Measurements from ENCODE around the gene SNAPC1. TPM values are rescaled to one million over a fixed set of nuclear protein-coding genes. Genes with fewer than 3 reads are reported as not detected.
"Not testable (repeated sequence)": the region's sequence is repeated elsewhere in the genome, so short reads cannot be mapped to it uniquely, and the experiment has no call there.

SNAPC1 gene
- total RNA-seq, 1 donor from 2014 or later = 6.6 TPM

- peaks cover 11 to 88% of the 10 kb centered on the region in 2 donors for H3K36me3 ChIP-seq
- no peak for DNase-seq (ENCODE audit: extremely low spot score in 2 of 2)
Measured at GRCh38 chr14:61737915-61738314, 24.3 kb upstream of the SNAPC1 start.

GRCh38 chr14:61739133-61739532, 23.1 kb upstream of the SNAPC1 start:
- H3K27me3 ChIP-seq = no peaks in the 10 kb centered on the region
- no peak for DNase-seq (ENCODE audit: extremely low spot score in 2 of 2)
- H3K36me3 ChIP-seq = peaks cover 8 to 79% of the 10 kb centered on the region in 2 donors
- intact Hi-C loops (cut with DNase I) = no loop called here
- H3K4me3 ChIP-seq = no peak overlapping the region
- no peaks in the 10 kb centered on the region for H3K4me1 ChIP-seq
- no peak overlapping the region for H3K27ac ChIP-seq
- no peaks in the 10 kb centered on the region for H3K9me3 ChIP-seq
- TF ChIP-seq CTCF (IDR thresholded peaks at IDR 0.05) = no peak
- TF ChIP-seq POLR2A (IDR thresholded peaks at IDR 0.05) = no peak

More at GRCh38 chr14:61737915-61738314, 24.3 kb upstream of the SNAPC1 start:
- TF ChIP-seq POLR2A (IDR thresholded peaks at IDR 0.05) (no peak), CTCF (IDR thresholded peaks at IDR 0.05) (no peak), POLR2AphosphoS5 (IDR thresholded peaks at IDR 0.05; ENCODE audit: insufficient read depth in 1 of 2, low read depth in 1 of 2) (no peak)
- no peaks in the 10 kb centered on the region for H3K4me1 ChIP-seq
- H3K27ac ChIP-seq = no peak overlapping the region
- no peaks in the 10 kb centered on the region for H3K9me3 ChIP-seq
- no peak overlapping the region for H3K4me3 ChIP-seq
- no peaks in the 10 kb centered on the region for H3K27me3 ChIP-seq
- intact Hi-C loops (cut with DNase I) = no loop called here

DNA sequence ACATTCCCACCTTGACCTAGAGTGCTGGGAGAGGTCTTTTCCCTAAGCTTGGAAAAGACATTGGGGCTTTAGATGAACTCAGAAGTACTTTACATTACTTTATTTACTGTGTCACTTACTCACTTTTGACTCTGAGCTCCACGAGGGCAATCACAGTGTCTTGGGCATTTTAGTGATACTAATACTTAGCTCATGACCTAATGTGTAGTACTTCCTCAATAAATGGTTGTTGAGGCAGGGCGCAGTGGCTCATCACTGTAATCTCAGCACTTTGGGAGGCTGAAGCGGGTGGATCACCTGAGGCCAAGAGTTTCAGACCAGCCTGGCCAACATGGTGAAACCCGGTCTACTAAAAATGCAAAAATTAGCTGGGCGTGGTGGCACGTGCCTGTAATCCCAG, 19.8 kb upstream of the SNAPC1 start:
- Histone ChIP-seq H3K9me3 (no peaks in the 10 kb centered on the region), H3K4me3 (no peak overlapping the region), H3K27me3 (no peaks in the 10 kb centered on the region), H3K36me3 (peaks cover 8 to 66% of the 10 kb centered on the region in 2 donors), H3K27ac (no peak overlapping the region), H3K4me1 (no peaks in the 10 kb centered on the region)
- intact Hi-C loops (cut with DNase I) = loop anchor here (10.0 kb wide), 1 partner anchor 92 kb away; no protein-coding TSS in a partner anchor
- DNase-seq (ENCODE audit: extremely low spot score in 2 of 2) = no peak
- TF ChIP-seq CTCF (IDR thresholded peaks at IDR 0.05) (no peak), POLR2AphosphoS5 (IDR thresholded peaks at IDR 0.05; ENCODE audit: insufficient read depth in 1 of 2, low read depth in 1 of 2) (no peak), POLR2A (IDR thresholded peaks at IDR 0.05) (no peak)

GRCh38 chr14:61744238-61744637, 18.0 kb upstream of the SNAPC1 start:
- H3K36me3 ChIP-seq = peaks cover 4 to 61% of the 10 kb centered on the region in 2 donors
- no peak for TF ChIP-seq CTCF (IDR thresholded peaks at IDR 0.05)
- no peak for TF ChIP-seq POLR2A (IDR thresholded peaks at IDR 0.05)
- no peak for TF ChIP-seq POLR2AphosphoS5 (IDR thresholded peaks at IDR 0.05; ENCODE audit: insufficient read depth in 1 of 2, low read depth in 1 of 2)
- intact Hi-C loops (cut with DNase I) = loop anchor here (10.0 kb wide), 1 partner anchor 91 kb away; no protein-coding TSS in a partner anchor
- no peaks in the 10 kb centered on the region for H3K4me1 ChIP-seq
- H3K27me3 ChIP-seq = no peaks in the 10 kb centered on the region
- DNase-seq (ENCODE audit: extremely low spot score in 2 of 2) = no peak
- H3K4me3 ChIP-seq = no peak overlapping the region
- no peaks in the 10 kb centered on the region for H3K9me3 ChIP-seq
- no peak overlapping the region for H3K27ac ChIP-seq

DNA sequence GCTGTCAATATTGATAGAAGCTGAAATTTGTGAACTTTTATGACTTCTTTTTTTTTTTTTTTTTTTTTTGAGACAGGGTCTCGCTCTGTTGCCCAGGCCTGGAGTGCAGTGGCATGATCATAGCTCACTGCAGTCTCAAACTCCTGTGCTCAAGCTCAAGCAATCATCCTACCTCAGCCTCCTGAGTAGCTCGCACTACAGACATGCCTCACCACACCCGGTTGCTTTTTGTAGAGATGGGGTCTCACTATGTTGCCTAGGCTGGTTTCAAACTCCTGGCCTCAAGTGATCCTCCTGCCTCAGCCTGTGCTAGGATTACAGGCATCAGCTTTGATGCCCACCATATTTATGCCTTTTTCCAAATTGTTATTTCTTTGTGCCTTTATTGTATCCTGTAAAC, 15.9 kb upstream of the SNAPC1 start:
- not testable (repeated sequence) for H3K27me3 ChIP-seq; H3K4me3 ChIP-seq; H3K4me1 ChIP-seq; DNase-seq (ENCODE audit: extremely low spot score in 2 of 2); H3K27ac ChIP-seq; H3K9me3 ChIP-seq
- H3K36me3 ChIP-seq = peaks cover 0 to 45% of the 10 kb centered on the region in 2 donors
- intact Hi-C loops (cut with DNase I) = loop anchor here (10.0 kb wide), 1 partner anchor 88 kb away; no protein-coding TSS in a partner anchor
